GM19351 (cell line): Measurements from ENCODE around the gene FOXN3.

Experiments used
- ATAC-seq: cut with Tn5 transposase; IDR thresholded peaks from one replicate; pipeline ENCODE4 v1.9.1; 2021; ENCODE audit warnings: mild to moderate bottlenecking, moderate library complexity; ENCODE audit not compliant: unreplicated experiment

Gene FOXN3

GRCh38 chr14:89239023-89239422 is 178.0 kb downstream of the FOXN3 start:
- ATAC-seq = no peak

GRCh38 chr14:89237921-89238529 is 179.0 kb downstream of the FOXN3 start:
- no peak for ATAC-seq

GRCh38 chr14:89236851-89237250 is 180.2 kb downstream of the FOXN3 start:
- ATAC-seq = no peak

- ATAC-seq = no peak
Observed at GRCh38 chr14:89233184-89233583, 183.8 kb downstream of the FOXN3 start.

- no peak for ATAC-seq
Observed at GRCh38 chr14:89232265-89233070, 184.6 kb downstream of the FOXN3 start.

- no peak for ATAC-seq
Observed at GRCh38 chr14:89231426-89232113, 185.5 kb downstream of the FOXN3 start.

- ATAC-seq = no peak
Observed at GRCh38 chr14:89228921-89229639, 188.0 kb downstream of the FOXN3 start.

GRCh38 chr14:89227496-89227836 is 189.6 kb downstream of the FOXN3 start:
- ATAC-seq = no peak

GRCh38 chr14:89226801-89227495 is 190.1 kb downstream of the FOXN3 start:
- no peak for ATAC-seq

- no peak for ATAC-seq
Observed at GRCh38 chr14:89225607-89226006, 191.4 kb downstream of the FOXN3 start.

GRCh38 chr14:89221109-89221810 is 195.8 kb downstream of the FOXN3 start:
- no peak for ATAC-seq

- ATAC-seq = no peak
Observed at GRCh38 chr14:89219051-89219450, 198.0 kb downstream of the FOXN3 start.

GRCh38 chr14:89217891-89218290 is 199.1 kb downstream of the FOXN3 start:
- no peak for ATAC-seq

GRCh38 chr14:89215531-89215930 is 201.5 kb downstream of the FOXN3 start:
- no peak for ATAC-seq

- ATAC-seq = no peak
Observed at GRCh38 chr14:89215114-89215513, 201.9 kb downstream of the FOXN3 start.

- no peak for ATAC-seq
Observed at GRCh38 chr14:89214221-89214965, 202.6 kb downstream of the FOXN3 start.

- ATAC-seq = no peak
Observed at GRCh38 chr14:89212386-89213235, 204.4 kb downstream of the FOXN3 start.

GRCh38 chr14:89209558-89209957 is 207.5 kb downstream of the FOXN3 start:
- no peak for ATAC-seq

GRCh38 chr14:89207925-89208328 is 209.1 kb downstream of the FOXN3 start:
- ATAC-seq = peak; percentile 69
